ENCODE measurements around the gene DCTN4.

Gene DCTN4

DNA sequence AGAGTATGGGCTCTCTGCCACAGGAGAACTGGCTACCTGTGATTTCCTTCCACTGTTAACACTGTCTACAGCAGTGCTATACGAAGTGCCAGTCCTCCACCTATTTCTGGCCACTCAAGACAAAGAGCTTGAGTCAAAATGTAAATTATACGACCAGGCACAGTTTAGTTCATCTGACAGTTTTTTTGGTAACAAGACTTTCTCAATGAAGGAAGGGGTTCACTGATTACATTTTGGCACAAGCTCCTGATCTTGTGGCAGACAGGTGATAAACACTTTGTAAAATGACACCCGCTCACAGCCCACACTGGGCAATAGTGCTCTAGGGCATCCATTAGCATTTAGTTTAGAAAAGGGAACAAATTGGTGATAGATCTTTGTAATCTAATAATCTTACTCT, 66.5 kb downstream of the DCTN4 start:
- TF ChIP-seq, protein P1, sequence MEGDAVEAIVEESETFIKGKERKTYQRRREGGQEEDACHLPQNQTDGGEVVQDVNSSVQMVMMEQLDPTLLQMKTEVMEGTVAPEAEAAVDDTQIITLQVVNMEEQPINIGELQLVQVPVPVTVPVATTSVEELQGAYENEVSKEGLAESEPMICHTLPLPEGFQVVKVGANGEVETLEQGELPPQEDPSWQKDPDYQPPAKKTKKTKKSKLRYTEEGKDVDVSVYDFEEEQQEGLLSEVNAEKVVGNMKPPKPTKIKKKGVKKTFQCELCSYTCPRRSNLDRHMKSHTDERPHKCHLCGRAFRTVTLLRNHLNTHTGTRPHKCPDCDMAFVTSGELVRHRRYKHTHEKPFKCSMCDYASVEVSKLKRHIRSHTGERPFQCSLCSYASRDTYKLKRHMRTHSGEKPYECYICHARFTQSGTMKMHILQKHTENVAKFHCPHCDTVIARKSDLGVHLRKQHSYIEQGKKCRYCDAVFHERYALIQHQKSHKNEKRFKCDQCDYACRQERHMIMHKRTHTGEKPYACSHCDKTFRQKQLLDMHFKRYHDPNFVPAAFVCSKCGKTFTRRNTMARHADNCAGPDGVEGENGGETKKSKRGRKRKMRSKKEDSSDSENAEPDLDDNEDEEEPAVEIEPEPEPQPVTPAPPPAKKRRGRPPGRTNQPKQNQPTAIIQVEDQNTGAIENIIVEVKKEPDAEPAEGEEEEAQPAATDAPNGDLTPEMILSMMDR (IDR thresholded peaks at IDR 0.05; ENCODE audit: control insufficient read depth, insufficient read depth, low read depth, low read length, missing control alignments): no peak
- no peak overlapping the region for H3K4me3 ChIP-seq (ENCODE audit: control insufficient read depth, low read depth, low read length)
- DNase-seq (ENCODE audit: low read depth): no peak

DNA sequence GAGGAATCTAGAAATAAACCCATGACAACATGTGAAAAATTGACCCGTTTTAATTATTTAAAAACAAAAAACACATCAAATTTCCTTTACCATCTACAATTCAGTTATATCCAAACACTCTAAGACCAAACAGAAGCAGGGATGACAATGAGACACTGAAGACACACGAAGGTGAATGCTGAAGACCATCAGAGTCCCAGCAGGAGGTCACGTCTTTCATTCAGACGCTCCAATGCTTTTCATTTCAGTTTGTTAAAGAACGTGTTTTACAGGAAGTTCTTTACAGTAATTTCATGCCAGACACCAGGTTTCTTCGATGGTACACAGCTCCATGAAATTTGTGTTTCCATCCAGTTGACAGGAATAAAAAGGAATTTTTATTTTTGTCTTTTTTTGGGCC, 68.1 kb downstream of the DCTN4 start:
- H3K4me3 ChIP-seq (ENCODE audit: control insufficient read depth, low read depth, low read length): no peak overlapping the region
- TF ChIP-seq, protein P1 (IDR thresholded peaks at IDR 0.05; ENCODE audit: control insufficient read depth, insufficient read depth, low read depth, low read length, missing control alignments): no peak
- DNase-seq (ENCODE audit: low read depth): no peak

DNA sequence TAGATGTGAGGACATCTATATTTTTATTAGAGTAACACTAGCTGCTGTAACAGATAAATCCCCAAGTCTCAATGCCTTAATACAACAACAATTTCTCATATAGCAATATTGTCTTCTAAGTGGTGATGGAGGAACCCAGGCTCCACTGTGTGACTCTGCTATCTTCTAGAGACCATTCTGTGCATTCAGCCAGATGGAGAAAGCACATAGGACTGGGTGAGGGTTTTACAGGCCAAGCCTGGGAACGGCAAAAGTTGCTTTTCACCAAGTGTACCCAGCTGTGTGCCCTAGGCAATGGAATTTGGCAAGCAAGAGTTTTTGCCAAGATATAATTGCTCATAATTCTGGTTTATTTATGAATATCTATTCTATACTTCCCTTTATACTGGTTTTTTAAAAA, 69.7 kb downstream of the DCTN4 start:
- H3K4me3 ChIP-seq (ENCODE audit: control insufficient read depth, low read depth, low read length): no peak overlapping the region
- TF ChIP-seq, protein P1 (IDR thresholded peaks at IDR 0.05; ENCODE audit: control insufficient read depth, insufficient read depth, low read depth, low read length, missing control alignments): no peak
- no peak for DNase-seq (ENCODE audit: low read depth)

DNA sequence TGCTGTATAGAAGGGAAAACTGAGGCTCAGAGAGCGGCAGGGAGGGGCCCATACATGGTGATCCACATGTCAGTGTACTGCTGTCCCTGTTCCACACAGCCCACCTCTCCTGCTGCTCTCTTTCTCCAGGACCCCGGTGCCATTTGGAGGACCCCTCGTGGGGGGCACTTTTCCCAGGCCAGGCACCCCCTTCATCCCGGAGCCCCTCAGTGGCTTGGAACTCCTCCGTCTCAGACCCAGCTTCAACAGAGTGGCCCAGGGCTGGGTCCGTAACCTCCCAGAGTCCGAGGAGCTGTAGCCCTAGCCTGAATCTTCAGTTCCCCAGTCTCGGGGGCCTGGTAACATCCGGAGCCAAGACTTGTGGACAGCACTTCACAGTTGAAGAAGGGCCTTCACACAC, 82.2 kb downstream of the DCTN4 start:
- no peak for DNase-seq (ENCODE audit: low read depth)
- TF ChIP-seq, protein P1 (IDR thresholded peaks at IDR 0.05; ENCODE audit: control insufficient read depth, insufficient read depth, low read depth, low read length, missing control alignments): no peak
- no peak overlapping the region for H3K4me3 ChIP-seq (ENCODE audit: control insufficient read depth, low read depth, low read length)

DNA sequence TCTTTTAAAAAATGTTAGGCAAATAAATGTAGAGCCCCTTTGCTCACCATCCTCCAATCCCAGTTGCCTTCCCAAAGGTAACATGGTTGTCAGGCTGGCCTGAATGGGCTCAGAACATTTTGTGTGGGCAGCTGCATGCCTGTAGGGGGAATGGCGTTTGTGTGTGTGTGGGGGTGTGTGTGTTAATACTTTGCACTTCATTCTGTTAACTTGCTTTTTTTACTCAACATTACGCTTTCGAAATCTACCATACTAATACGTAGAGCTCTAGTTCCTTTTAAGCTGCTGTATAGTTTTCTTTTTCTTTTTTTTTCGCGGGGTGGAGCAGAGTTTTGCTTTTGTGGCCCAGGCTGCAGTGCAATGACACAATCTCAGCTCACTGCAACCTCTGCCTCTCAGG, 83.7 kb downstream of the DCTN4 start:
- DNase-seq (ENCODE audit: low read depth): no peak
- TF ChIP-seq, protein P1 (IDR thresholded peaks at IDR 0.05; ENCODE audit: control insufficient read depth, insufficient read depth, low read depth, low read length, missing control alignments): no peak

DNA sequence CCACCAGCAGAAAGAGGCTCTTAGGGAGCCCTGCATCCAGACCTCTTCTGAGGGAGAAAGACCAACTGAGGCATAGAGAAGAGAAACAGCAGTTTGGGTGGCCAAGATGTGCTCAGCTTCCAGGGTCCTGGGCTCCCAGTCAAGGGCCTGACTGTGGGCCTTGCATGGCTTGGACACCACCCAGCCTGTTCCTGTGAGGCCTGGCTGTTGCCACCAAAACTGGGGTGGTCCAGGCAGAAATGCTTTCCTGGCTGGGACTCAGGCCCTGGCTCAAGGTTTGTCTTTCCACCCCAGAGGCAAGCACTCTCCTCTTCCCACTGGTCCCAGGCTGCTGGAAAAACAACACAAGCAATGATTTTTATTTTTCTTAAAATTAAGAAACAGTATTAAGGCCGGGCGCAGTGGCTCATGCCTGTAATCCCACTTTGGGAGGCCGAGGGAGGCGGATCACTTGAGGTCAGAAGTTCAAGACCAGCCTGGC, 84.4 kb downstream of the DCTN4 start:
- H3K4me3 ChIP-seq (ENCODE audit: control insufficient read depth, low read depth, low read length): no peak overlapping the region
- no peak for DNase-seq (ENCODE audit: low read depth)
- TF ChIP-seq, protein P1 (IDR thresholded peaks at IDR 0.05; ENCODE audit: control insufficient read depth, insufficient read depth, low read depth, low read length, missing control alignments): peak; percentile 20

More for the DNA sequence above, 83.7 kb downstream of the DCTN4 start:
- H3K4me3 ChIP-seq (ENCODE audit: control insufficient read depth, low read depth, low read length): no peak overlapping the region

DNA sequence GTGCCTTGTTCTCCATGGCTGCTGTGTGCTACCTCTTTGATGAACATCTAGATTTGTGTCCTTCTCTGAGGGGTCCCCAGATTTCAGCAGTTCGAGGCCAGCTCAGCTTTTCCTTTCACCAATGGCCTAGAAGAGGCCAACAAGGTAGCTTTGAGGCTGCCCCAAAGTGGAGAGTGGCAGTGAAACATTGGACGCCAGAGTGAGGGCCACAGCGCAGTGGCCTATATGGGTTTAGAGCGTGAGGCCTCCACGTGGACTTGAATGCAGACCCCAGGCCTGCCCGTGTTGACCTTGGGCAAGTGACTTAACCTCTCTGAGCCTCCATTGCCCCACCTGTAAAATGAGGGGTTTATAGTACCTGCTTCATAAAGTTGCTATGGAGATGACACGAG, 85.9 kb downstream of the DCTN4 start:
- DNase-seq (ENCODE audit: low read depth): no peak
- TF ChIP-seq, protein P1 (IDR thresholded peaks at IDR 0.05; ENCODE audit: control insufficient read depth, insufficient read depth, low read depth, low read length, missing control alignments): no peak
- H3K4me3 ChIP-seq (ENCODE audit: control insufficient read depth, low read depth, low read length): no peak overlapping the region
